Lung (tissue), 12 donors: ENCODE measurements around the gene EXOSC2. TPM values are rescaled to one million over a fixed set of nuclear protein-coding genes. Genes with fewer than 3 reads are reported as not detected.

ENCODE experiments used
- ATAC-seq: fragments of 200-7000 bp; cut with Tn5 transposase; one replicate; pipeline ENCODE4 v1.9.1; 2020; ENCODE audit warnings: moderate number of reproducible peaks; ENCODE audit not compliant: insufficient read depth, low FRiP score
- DNase-seq, 3 donors: peaks; one replicate each; pipeline ENCODE4 v3.0.0-alpha.2; 2013 to 2017
- H3K27ac ChIP-seq, 2 donors: one replicate each; pipeline ENCODE4 v1.5.1; 2013; ENCODE audit warnings: mild to moderate bottlenecking in 2 of 2, moderate library complexity in 2 of 2, control low read depth in 1 of 2, inconsistent platforms in 1 of 2, low read depth in 1 of 2, low read length in 1 of 2
- H3K27me3 ChIP-seq, 3 donors: one replicate each; pipeline ENCODE4 v1.5.1; 2013; ENCODE audit warnings: low read length in 2 of 3; ENCODE audit not compliant: control insufficient read depth in 3 of 3, insufficient read depth in 3 of 3
- H3K36me3 ChIP-seq, 4 donors: one replicate each; pipeline ENCODE4 v1.5.1; 2013; ENCODE audit warnings: low read length in 4 of 4, mild to moderate bottlenecking in 1 of 4, moderate library complexity in 1 of 4; ENCODE audit not compliant: control insufficient read depth in 4 of 4, insufficient read depth in 4 of 4
- H3K4me1 ChIP-seq, 5 donors: one replicate each; pipeline ENCODE4 v1.5.1; 2013; ENCODE audit warnings: low read length in 5 of 5, mild to moderate bottlenecking in 2 of 5, moderate library complexity in 1 of 5; ENCODE audit not compliant: control insufficient read depth in 5 of 5, insufficient read depth in 5 of 5
- H3K4me3 ChIP-seq: one replicate; pipeline ENCODE4 v1.5.1; 2013; ENCODE audit warnings: mild to moderate bottlenecking, control low read depth, moderate library complexity
- H3K9ac ChIP-seq, 2 donors: one replicate each; pipeline ENCODE4 v1.5.1; 2013; ENCODE audit warnings: low read length in 2 of 2, control low read depth in 1 of 2; ENCODE audit not compliant: insufficient read depth in 1 of 2
- H3K9me3 ChIP-seq, 4 donors: one replicate each; pipeline ENCODE4 v1.5.1; 2013; ENCODE audit warnings: low read length in 3 of 4, mild to moderate bottlenecking in 1 of 4, moderate library complexity in 1 of 4; ENCODE audit not compliant: control insufficient read depth in 4 of 4, insufficient read depth in 3 of 4
- WGBS, 2 donors: extraction: QIAGEN DNeasy Blood & Tissue Kit; methylation state at CpG; one replicate each; pipeline ENCODE4 v1.1.7; 2013; 5-methylcytosine and 5-hydroxymethylcytosine counted together
- polyA plus RNA-seq, 2 donors: library from polyadenylated mRNA; stranded (reverse); fragments of 200-250 nt; gene quantifications; one replicate each; pipeline ENCODE4 v1.2.1, GENCODE V29; 2013
- total RNA-seq, 2 donors: library from RNA; depleted of rRNA in 1 of 2; stranded (reverse); fragments of >200 nt in 1 of 2; gene quantifications; one replicate each; pipeline ENCODE4 v1.2.1, GENCODE V29; 2014 to 2021
- TF ChIP-seq, protein P1 (sequence below): IDR thresholded peaks from 2 replicates; pipeline ENCODE4 v1.5.1; 2012; ENCODE audit warnings: mild to moderate bottlenecking; ENCODE audit errors: control extremely low read depth, extremely low read depth
- donor health status: control.
- donor health status: control.
- donor health status: Bipolar disorder and iron deficiency.
- donor health status: healthy.
- donor health status: DM: yes; HTN: yes; CAD: no.

EXOSC2 gene
- total and polyA plus RNA-seq, 4 donors = 15.3 to 23.0 (median 19.0) TPM

DNA sequence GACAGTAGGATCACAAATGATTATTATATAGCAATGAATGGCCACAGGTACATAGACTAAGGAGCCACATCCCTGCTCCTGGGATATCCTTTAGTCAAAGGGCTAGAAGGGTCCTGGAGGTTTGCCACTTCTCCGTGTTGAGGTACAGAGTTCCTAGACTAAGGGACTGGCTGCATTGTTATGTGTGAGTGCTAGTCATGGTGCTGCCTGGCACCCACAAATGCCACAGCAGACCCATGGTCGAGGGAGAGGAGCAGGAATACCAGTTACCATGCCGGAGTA lies 47.4 kb downstream of the EXOSC2 start:
- Histone ChIP-seq H3K4me3 (no peak overlapping the region), H3K36me3 (peaks cover 0 to 1% (median 0%) of the 10 kb centered on the region in 4 donors), H3K27ac (no peak overlapping the region), H3K4me1 (peaks cover 0 to 3% (median 0%) of the 10 kb centered on the region in 5 donors), H3K27me3 (no peaks in the 10 kb centered on the region), H3K9me3 (no peaks in the 10 kb centered on the region), H3K9ac (no peak overlapping the region)
- DNase-seq (no peak), ATAC-seq (no peak)
- TF ChIP-seq, protein P1, sequence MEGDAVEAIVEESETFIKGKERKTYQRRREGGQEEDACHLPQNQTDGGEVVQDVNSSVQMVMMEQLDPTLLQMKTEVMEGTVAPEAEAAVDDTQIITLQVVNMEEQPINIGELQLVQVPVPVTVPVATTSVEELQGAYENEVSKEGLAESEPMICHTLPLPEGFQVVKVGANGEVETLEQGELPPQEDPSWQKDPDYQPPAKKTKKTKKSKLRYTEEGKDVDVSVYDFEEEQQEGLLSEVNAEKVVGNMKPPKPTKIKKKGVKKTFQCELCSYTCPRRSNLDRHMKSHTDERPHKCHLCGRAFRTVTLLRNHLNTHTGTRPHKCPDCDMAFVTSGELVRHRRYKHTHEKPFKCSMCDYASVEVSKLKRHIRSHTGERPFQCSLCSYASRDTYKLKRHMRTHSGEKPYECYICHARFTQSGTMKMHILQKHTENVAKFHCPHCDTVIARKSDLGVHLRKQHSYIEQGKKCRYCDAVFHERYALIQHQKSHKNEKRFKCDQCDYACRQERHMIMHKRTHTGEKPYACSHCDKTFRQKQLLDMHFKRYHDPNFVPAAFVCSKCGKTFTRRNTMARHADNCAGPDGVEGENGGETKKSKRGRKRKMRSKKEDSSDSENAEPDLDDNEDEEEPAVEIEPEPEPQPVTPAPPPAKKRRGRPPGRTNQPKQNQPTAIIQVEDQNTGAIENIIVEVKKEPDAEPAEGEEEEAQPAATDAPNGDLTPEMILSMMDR = no peak
- WGBS, 2 donors = 98 to 100% methylated on average over 3 of the region's 3 CpGs

DNA sequence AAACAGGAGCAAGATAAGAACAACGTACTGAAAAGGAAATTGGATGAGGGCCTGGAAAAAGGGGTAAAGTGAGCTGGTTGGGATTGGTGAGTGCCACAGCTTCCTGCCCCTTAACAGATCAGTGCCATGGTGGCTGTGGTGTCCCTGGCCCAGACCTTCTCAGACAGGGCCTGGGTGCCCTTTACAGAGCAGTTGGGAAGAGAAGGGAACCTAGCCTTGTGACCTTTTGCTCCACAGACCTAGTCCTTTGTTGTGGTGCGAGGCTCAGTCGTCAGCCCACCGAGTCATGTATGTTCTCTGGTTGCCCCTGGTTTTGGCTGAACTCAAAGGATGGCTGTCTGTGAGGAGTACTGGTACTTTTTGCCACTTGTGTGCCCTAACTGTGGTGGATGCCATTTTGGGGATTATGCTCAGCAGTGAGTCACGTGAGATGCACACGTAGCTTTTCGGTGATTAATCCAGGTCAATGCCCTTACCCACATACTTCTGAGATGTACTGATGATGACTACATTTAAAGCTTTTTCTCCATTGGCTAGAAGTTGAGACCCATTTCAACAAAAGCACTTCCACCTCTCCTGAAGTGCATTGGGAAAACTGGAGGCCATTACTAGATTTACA lies 48.4 kb downstream of the EXOSC2 start:
- Histone ChIP-seq H3K27me3 (no peaks in the 10 kb centered on the region), H3K4me1 (peaks cover 0 to 3% (median 0%) of the 10 kb centered on the region in 5 donors), H3K27ac (no peak overlapping the region), H3K9me3 (no peaks in the 10 kb centered on the region), H3K4me3 (no peak overlapping the region), H3K9ac (no peak overlapping the region), H3K36me3 (peaks cover 0 to 1% (median 0%) of the 10 kb centered on the region in 4 donors)
- DNase-seq (no peak), ATAC-seq (no peak)
- TF ChIP-seq, protein P1 = no peak
- WGBS, 2 donors = 85 to 89% methylated on average over 7 of the region's 7 CpGs

DNA sequence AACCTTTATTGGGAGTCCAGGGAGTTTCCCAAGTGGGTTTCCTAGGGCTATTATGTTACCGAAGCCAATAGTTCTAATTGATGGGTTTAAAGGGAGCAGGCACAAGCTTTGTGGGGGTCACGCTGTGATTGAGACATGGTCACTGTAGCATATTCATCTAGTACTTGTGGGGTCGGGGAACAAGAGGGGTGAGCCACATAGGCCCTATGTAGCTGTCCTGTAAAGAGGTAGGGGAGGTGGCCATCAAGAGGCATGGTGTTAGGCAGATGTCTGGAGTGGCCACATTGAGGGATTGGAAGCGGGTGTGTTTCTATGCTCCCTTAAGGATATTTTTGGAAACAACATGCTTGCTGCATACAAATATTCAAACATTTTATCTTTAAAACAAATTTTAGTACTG lies 50.1 kb downstream of the EXOSC2 start:
- peaks cover 0 to 3% (median 0%) of the 10 kb centered on the region in 5 donors for H3K4me1 ChIP-seq
- DNase-seq = no peak
- TF ChIP-seq, protein P1 = no peak
- no peak for ATAC-seq
- no peaks in the 10 kb centered on the region for H3K9me3 ChIP-seq
- H3K27me3 ChIP-seq = no peaks in the 10 kb centered on the region
- no peak overlapping the region for H3K27ac ChIP-seq
- no peak overlapping the region for H3K9ac ChIP-seq
- H3K4me3 ChIP-seq = no peak overlapping the region
- peaks cover 0 to 1% (median 0%) of the 10 kb centered on the region in 4 donors for H3K36me3 ChIP-seq
- WGBS, 2 donors = 91 to 92% methylated on average over 4 of the region's 4 CpGs
